ENCODE measurements around the gene SEMA3G. TPM values are rescaled to one million over a fixed set of nuclear protein-coding genes. Genes with fewer than 3 reads are reported as not detected.

Gene SEMA3G
- total RNA-seq, 5 donors from 2014 or later (not counting 1 experiment from before 2014, with no cell fraction given) = 0.75 to 1.9 (median 1.4) TPM

DNA sequence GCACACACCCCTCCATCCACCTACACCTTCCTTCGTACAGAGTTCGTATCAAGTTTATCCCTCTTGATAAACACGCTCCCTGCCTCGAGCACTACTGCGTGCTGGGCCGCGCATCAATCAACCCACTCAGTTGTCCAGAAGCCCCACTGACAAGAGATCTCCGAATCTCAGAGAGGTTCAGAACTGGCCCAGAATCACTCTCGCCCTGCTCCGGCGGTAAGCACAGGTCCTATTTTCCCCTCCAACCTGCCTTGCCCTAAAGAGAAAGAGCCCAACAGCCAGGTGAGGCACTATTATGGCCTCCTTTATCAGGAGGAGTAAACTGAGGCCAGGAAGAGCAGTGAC lies 10.0 kb upstream of the SEMA3G start:
- Mint-ChIP-seq H3K36me3 (peaks cover 12% of the 10 kb centered on the region), H3K4me3 (peak overlapping the region; percentile 89 to 98 (median 91)), H3K27me3 (no peaks in the 10 kb centered on the region), H3K4me1 (peaks cover 30 to 48% (median 41%) of the 10 kb centered on the region in 3 donors), H3K9me3 (no peaks in the 10 kb centered on the region), H3K27ac (peak overlapping the region; percentile 97 to 98)
- H3K27ac ChIP-seq (ENCODE audit: low read length) = peak overlapping the region; percentile 99
- no peaks in the 10 kb centered on the region for H3K27me3 ChIP-seq (replicated peaks in 1 of 2; ENCODE audit: control insufficient read depth in 2 of 2, extremely low read depth in 1 of 2, insufficient read depth in 2 of 2, low read length in 1 of 2)
- ATAC-seq (replicated peaks in 1 of 4) (peak in 3 of 4 experiments; percentile 8 to 15 (median 8)), DNase-seq (peak in 2 of 35 experiments; percentile 8 to 9)
- CTCF ChIA-PET = no interaction called here
- peak overlapping the region; percentile 53 to 97 for H3K4me3 ChIP-seq (ENCODE audit: control insufficient read depth in 1 of 2, extremely low read depth in 1 of 2, low read length in 1 of 2)
- 24% methylated on average over 8 of the region's 11 CpGs for WGBS (ENCODE audit: insufficient coverage)
- peaks cover 12 to 50% of the 10 kb centered on the region in 2 experiments for H3K4me1 ChIP-seq (ENCODE audit: control insufficient read depth in 1 of 2, extremely low read depth in 1 of 2, insufficient read depth in 2 of 2, low read length in 2 of 2)
- POLR2A ChIA-PET = no interaction called here
- H3K9me3 ChIP-seq = no peaks in the 10 kb centered on the region
- H3K36me3 ChIP-seq (ENCODE audit: control insufficient read depth in 2 of 2, extremely low read depth in 1 of 2, insufficient read depth in 1 of 2, low read length in 1 of 2) = peaks cover 4 to 11% of the 10 kb centered on the region in 2 donors

DNA sequence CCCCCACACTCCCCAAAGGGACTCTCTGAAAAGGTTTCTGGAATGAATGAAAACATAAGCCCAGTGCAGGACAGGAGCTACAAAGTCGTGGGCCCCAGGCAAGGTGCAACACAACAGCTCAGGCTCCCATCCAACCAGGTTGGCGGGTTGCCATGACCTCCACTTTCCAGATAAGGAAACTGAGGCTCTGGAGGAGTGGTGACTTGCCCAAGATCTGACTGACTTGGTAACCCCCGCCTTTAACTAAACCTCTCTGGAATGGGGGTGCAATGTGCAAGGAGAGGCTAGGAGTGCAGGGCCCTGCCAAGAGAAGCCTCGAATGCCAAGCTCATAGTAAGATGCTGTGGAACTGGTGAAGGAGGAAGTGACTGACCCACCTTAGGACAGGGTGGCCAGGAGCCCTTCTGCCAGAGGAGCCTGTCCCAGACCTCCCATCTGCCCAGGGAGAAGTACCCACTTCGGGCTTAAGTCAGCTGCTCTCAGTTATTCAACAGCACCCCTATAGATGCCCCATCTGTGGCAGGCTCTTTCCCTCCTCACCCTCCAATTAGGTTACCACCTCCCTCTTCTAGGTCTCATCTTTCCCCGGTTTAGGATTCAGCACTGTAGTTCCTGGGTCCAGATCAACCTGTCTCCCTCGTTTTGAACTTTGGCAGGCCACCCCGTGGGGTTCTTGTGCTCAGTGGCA lies 9.5 kb upstream of the SEMA3G start:
- ChIA-PET POLR2A (no interaction called here), CTCF (interaction anchor here in 1 of 2 donors (0.6 kb wide), 2 partner anchors 43 to 781 kb away, joined by 5 to 11 read pairs; no protein-coding TSS in a partner anchor)
- Mint-ChIP-seq H3K9me3 (no peaks in the 10 kb centered on the region), H3K36me3 (peaks cover 12% of the 10 kb centered on the region), H3K4me3 (peak overlapping the region; percentile 89 to 98 (median 91)), H3K27ac (peak overlapping the region; percentile 97 to 98), H3K27me3 (no peaks in the 10 kb centered on the region), H3K4me1 (peaks cover 30 to 46% (median 41%) of the 10 kb centered on the region in 3 donors)
- Histone ChIP-seq H3K27me3 (replicated peaks in 1 of 2; ENCODE audit: control insufficient read depth in 2 of 2, extremely low read depth in 1 of 2, insufficient read depth in 2 of 2, low read length in 1 of 2) (no peaks in the 10 kb centered on the region), H3K4me3 (ENCODE audit: control insufficient read depth in 1 of 2, extremely low read depth in 1 of 2, low read length in 1 of 2) (peak overlapping the region; percentile 53 to 97), H3K36me3 (ENCODE audit: control insufficient read depth in 2 of 2, extremely low read depth in 1 of 2, insufficient read depth in 1 of 2, low read length in 1 of 2) (peaks cover 4 to 11% of the 10 kb centered on the region in 2 donors), H3K9me3 (no peaks in the 10 kb centered on the region), H3K4me1 (ENCODE audit: control insufficient read depth in 1 of 2, extremely low read depth in 1 of 2, insufficient read depth in 2 of 2, low read length in 2 of 2) (peaks cover 12 to 50% of the 10 kb centered on the region in 2 experiments), H3K27ac (ENCODE audit: low read length) (peak overlapping the region; percentile 99)
- 64% methylated on average over 8 of the region's 8 CpGs for WGBS (ENCODE audit: insufficient coverage)
- ATAC-seq (replicated peaks in 1 of 4) = no peak
- DNase-seq = peak in 2 of 35 experiments; percentile 8 to 16

DNA sequence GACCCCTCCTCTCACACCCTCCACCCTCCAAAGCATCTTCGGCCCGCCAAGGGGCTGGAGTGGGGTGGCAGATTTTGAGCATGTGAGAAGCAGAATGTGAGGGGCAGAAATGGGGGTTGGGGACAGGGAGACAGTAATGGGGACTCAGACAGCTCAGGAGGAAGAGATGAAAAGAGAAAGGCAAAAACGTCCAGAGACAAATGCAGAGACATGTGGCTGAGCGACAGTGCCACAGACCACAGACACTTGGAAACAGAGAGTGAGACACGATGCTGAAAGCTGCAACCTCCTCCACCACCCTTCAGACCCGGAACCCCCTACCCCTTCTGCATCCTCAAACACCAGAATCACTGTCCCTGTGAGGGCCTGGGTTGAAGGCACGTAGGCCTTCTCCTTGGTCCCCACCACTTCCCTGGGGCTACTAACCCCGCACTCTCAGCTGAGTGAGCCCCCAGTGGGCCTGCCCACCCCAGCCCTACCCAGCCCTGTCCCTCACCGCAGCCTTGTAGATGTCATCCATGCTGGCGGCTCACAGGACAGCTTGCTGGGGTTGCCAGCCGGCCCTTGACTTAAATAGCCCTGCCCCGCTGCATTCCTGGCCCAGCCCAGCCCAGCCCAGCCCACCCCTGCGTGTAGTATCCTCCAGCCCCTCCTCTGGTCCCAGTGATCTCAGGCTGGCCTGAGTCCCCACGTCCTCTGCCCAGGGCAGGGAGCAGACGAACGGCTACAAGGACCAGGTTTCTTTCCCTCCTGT lies 8.8 kb upstream of the SEMA3G start, which contains the start of gene TNNC1:
TSS of gene TNNC1 (minus strand) at position 546 of the 754 bp plus-strand sequence. CDS start at position 520, 26 bp downstream.
- Mint-ChIP-seq H3K9me3 (no peaks in the 10 kb centered on the region), H3K4me1 (peaks cover 30 to 44% (median 40%) of the 10 kb centered on the region in 3 donors), H3K27ac (peak within 1 kb of the TSS; percentile 97 to 98), H3K36me3 (peaks cover 9% of the 10 kb centered on the region), H3K27me3 (no peaks in the 10 kb centered on the region), H3K4me3 (peak within 1 kb of the TSS; percentile 89 to 98 (median 91))
- H3K27me3 ChIP-seq (replicated peaks in 1 of 2; ENCODE audit: control insufficient read depth in 2 of 2, extremely low read depth in 1 of 2, insufficient read depth in 2 of 2, low read length in 1 of 2) = no peaks in the 10 kb centered on the region
- CTCF ChIA-PET = interaction anchor here (0.6 to 0.7 kb wide), 3 partner anchors 38 to 780 kb away, joined by 4 to 11 read pairs (median 5); no protein-coding TSS in a partner anchor
- H3K4me1 ChIP-seq (ENCODE audit: control insufficient read depth in 1 of 2, extremely low read depth in 1 of 2, insufficient read depth in 2 of 2, low read length in 2 of 2) = peaks cover 12 to 44% of the 10 kb centered on the region in 2 experiments
- peak within 1 kb of the TSS; percentile 53 to 97 for H3K4me3 ChIP-seq (ENCODE audit: control insufficient read depth in 1 of 2, extremely low read depth in 1 of 2, low read length in 1 of 2)
- ATAC-seq (replicated peaks in 1 of 4) = no peak
- no peaks in the 10 kb centered on the region for H3K9me3 ChIP-seq
- H3K27ac ChIP-seq (ENCODE audit: low read length) = peak within 1 kb of the TSS; percentile 99
- 77% methylated on average over 10 of the region's 16 CpGs for WGBS (ENCODE audit: insufficient coverage)
- POLR2A ChIA-PET = interaction anchor here in 1 of 2 donors (0.6 kb wide), 1 partner anchor 59 kb away, joined by 3 read pairs; no protein-coding TSS in a partner anchor
- no peak for DNase-seq
- peaks cover 4 to 5% of the 10 kb centered on the region in 2 donors for H3K36me3 ChIP-seq (ENCODE audit: control insufficient read depth in 2 of 2, extremely low read depth in 1 of 2, insufficient read depth in 1 of 2, low read length in 1 of 2)

DNA sequence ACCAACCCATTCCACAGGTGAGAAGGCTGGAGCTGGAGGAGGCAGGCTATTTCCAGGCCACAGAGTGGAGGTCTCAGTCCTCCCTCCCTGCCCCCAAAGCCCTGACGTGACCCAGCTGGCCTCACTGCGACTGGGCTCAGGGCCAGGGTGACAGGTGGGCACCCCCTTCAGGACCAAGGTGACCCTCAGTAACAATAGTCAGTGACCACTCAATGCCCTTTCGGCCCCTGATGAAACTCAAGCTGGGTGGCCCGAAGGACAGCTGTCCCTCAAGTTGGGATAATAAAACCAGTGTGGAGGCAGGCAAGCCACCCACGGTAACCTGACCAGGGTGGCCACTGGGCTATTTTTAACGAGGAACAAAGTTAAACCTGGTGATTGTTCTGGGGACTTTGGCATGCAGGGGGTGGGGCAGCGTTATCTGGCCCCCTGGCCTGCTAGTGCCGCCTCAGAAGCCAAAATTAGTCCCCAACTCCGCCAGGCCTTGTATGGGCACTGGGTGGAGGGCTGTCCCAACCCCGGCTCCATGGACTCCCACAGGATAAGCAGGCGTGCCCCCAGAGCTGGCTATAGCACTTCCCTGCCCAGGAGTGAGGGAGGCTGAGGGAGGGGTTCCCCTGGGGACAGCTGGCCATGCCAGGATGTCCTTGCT lies 7.8 kb upstream of the SEMA3G start:
- Histone ChIP-seq H3K4me3 (ENCODE audit: control insufficient read depth in 1 of 2, extremely low read depth in 1 of 2, low read length in 1 of 2) (no peak overlapping the region), H3K36me3 (ENCODE audit: control insufficient read depth in 2 of 2, extremely low read depth in 1 of 2, insufficient read depth in 1 of 2, low read length in 1 of 2) (peaks cover 0 to 4% of the 10 kb centered on the region in 2 donors), H3K27me3 (replicated peaks in 1 of 2; ENCODE audit: control insufficient read depth in 2 of 2, extremely low read depth in 1 of 2, insufficient read depth in 2 of 2, low read length in 1 of 2) (no peaks in the 10 kb centered on the region), H3K9me3 (no peaks in the 10 kb centered on the region), H3K27ac (ENCODE audit: low read length) (no peak overlapping the region), H3K4me1 (ENCODE audit: control insufficient read depth in 1 of 2, extremely low read depth in 1 of 2, insufficient read depth in 2 of 2, low read length in 2 of 2) (peaks cover 12 to 42% of the 10 kb centered on the region in 2 experiments)
- ChIA-PET CTCF (interaction anchor here in 1 of 2 donors (0.7 kb wide), 1 partner anchor 37 kb away, joined by 4 read pairs; no protein-coding TSS in a partner anchor), POLR2A (interaction anchor here in 1 of 2 donors (0.6 kb wide), 1 partner anchor 58 kb away, joined by 3 read pairs; no protein-coding TSS in a partner anchor)
- DNase-seq (no peak), ATAC-seq (replicated peaks in 1 of 4) (no peak)
- Mint-ChIP-seq H3K4me1 (peaks cover 32 to 36% (median 33%) of the 10 kb centered on the region in 3 donors), H3K27me3 (no peaks in the 10 kb centered on the region), H3K4me3 (no peak overlapping the region), H3K27ac (peak overlapping the region in 1 of 2 donors; percentile 34), H3K9me3 (no peaks in the 10 kb centered on the region), H3K36me3 (peaks cover 2% of the 10 kb centered on the region)
- WGBS (ENCODE audit: insufficient coverage) = 82% methylated on average over 9 of the region's 11 CpGs

DNA sequence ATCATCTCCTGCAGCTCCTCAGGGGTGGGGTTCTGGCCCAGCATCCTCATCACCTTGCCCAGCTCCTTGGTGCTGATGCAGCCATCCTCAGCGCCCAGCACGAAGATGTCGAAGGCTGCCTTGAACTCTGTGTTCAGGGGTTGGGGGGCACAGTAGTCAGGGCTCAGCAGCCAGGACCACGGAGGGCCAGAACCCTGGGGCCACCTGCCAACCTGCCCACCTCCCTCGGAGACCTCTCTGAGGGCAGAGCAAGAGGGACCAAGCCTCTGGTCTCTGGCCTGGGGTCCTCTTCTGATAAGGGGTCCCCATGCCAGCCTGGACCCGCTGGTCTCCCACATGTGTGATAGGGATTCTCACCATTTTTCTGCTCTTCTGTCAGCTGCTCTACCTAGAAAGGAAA lies 7.2 kb upstream of the SEMA3G start:
- H3K4me3 Mint-ChIP-seq = no peak overlapping the region
- Histone ChIP-seq H3K4me1 (ENCODE audit: control insufficient read depth in 1 of 2, extremely low read depth in 1 of 2, insufficient read depth in 2 of 2, low read length in 2 of 2) (peaks cover 12 to 40% of the 10 kb centered on the region in 2 experiments), H3K36me3 (ENCODE audit: control insufficient read depth in 2 of 2, extremely low read depth in 1 of 2, insufficient read depth in 1 of 2, low read length in 1 of 2) (no peaks in the 10 kb centered on the region), H3K27me3 (replicated peaks in 1 of 2; ENCODE audit: control insufficient read depth in 2 of 2, extremely low read depth in 1 of 2, insufficient read depth in 2 of 2, low read length in 1 of 2) (no peaks in the 10 kb centered on the region), H3K27ac (ENCODE audit: low read length) (no peak overlapping the region), H3K9me3 (no peaks in the 10 kb centered on the region), H3K4me3 (ENCODE audit: control insufficient read depth in 1 of 2, extremely low read depth in 1 of 2, low read length in 1 of 2) (no peak overlapping the region)
- H3K4me1 Mint-ChIP-seq = peaks cover 29 to 32% (median 31%) of the 10 kb centered on the region in 3 donors
- H3K36me3 Mint-ChIP-seq = no peaks in the 10 kb centered on the region
- ChIA-PET CTCF (interaction anchor here in 1 of 2 donors (1.2 kb wide), 1 partner anchor 40 kb away, joined by 8 read pairs; no protein-coding TSS in a partner anchor), POLR2A (no interaction called here)
- WGBS (ENCODE audit: insufficient coverage) = 94% methylated on average over 5 of the region's 6 CpGs
- H3K27me3 Mint-ChIP-seq = no peaks in the 10 kb centered on the region
- DNase-seq (no peak), ATAC-seq (replicated peaks in 1 of 4) (no peak)
- H3K27ac Mint-ChIP-seq = no peak overlapping the region
- H3K9me3 Mint-ChIP-seq = no peaks in the 10 kb centered on the region
